DMS 273 treated with DMSO at 0.1 percent for 48 hours (cell line): ENCODE data around the gene C4orf54.

ENCODE experiments used
- DNase-seq: peaks from one replicate; lab custom pipeline; 2025; lab: John Stamatoyannopoulos, UW

Gene C4orf54

DNA sequence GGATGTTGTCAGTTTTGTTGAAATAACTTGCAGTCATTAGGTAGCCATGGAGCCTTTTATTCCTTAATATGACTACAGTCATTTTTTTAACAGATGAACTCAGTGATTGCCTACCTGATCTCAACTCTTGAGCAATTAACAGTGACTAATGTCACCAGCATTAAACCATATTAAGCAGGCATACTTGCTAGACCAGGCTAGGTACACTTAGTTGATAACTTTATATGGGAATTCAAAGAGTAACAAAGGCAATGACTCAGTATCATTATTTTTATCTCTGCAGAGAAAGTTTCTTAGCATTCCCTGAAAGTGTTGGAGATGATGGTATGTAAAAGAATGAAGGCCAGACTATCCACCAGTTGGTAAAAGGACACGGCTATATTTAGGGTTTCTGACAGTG, at the start of gene C4orf54:
Gene C4orf54 (minus strand): TSS at position 31 of the 400 bp plus-strand sequence. CDS start 3,180 bp downstream, outside the sequence.
- DNase-seq, result no peak

- DNase-seq, result no peak
Measured at GRCh38 chr4:99705891-99706290, 48.3 kb upstream of the C4orf54 start.

- DNase-seq, result peak; percentile 85
Measured at GRCh38 chr4:99696801-99697200, 39.2 kb upstream of the C4orf54 start.

DNA sequence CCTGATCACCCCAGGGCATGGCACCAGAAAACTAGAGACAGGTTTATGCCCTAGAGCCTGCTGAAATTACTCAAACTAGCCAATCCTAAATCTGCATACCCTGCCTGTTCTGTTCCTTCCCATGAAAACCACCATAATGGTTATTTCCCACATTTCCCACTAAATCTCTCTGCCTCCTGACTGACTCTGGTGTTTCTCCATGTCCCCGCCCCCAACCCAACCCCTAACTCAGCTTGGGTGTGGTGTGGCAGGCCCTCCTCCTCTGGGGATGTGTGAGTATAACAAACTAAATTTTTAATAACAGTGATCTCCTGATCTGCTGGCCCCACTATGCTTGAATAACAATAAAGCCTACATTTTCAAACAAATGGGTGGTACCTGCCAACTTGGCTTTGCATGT, 35.5 kb upstream of the C4orf54 start:
- no peak for DNase-seq

- no peak for DNase-seq
Measured at GRCh38 chr4:99690990-99691389, 33.4 kb upstream of the C4orf54 start.

DNA sequence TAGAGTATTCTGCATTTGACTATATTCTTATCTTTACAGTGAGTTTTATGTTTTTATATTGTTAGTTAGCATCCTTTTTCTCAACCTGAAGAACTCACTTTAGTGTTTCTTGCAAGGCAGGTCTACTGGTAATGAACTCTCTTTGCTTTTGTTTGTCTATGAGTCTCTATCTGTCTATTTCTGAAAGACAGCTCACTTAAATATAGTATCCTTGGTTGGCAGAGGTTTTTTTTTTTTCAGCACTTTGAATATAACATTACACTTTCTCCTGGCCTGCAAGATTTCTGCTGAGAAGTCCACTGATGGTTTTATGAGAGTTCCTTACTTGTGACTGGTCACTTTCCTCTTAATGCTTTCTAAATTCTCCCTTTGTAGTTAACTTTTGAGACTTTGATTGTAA, 32.8 kb upstream of the C4orf54 start:
- DNase-seq, result no peak

DNA sequence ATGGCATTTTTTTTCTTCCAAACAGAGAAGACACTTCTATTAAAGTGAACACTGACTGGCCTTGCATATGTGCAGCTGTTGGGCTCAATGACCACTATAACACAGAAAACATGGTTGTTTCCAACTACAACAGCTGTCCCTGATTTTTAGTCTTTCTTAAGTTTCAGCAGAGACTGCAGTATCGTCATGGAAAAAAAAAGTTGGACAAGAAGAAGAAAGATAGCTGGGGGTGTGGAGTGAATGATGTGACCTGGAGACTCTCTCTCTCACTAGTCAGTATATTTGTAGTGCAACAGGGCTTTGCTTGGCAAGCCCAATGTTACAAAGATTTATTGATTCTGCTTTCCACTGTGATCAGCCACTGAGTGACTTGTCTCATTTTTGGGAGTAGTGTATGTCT, 29.5 kb upstream of the C4orf54 start:
- DNase-seq, result no peak

- DNase-seq, result no peak
Measured at GRCh38 chr4:99685234-99685633, 27.6 kb upstream of the C4orf54 start.

GRCh38 chr4:99683895-99684294, 26.3 kb upstream of the C4orf54 start:
- DNase-seq, result no peak

DNA sequence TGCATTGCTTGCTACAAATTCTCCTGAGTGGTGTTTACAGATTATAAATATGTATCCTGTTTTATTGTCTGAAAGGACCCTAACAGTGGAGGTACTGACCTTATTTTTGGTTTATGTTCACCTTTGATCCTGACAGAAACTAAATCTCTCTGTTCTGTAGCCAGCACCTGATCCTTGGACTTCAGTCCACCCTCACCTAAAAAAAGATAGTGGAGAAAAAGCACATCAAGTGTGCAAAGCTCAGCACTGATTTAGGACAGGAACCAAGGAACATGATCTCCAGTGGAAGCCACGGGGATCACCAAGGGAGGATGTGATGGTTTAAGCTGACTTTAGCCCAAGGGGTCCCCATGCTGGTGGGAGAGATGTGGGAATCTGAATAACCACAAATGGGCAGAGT, 22.3 kb upstream of the C4orf54 start:
- no peak for DNase-seq

DNA sequence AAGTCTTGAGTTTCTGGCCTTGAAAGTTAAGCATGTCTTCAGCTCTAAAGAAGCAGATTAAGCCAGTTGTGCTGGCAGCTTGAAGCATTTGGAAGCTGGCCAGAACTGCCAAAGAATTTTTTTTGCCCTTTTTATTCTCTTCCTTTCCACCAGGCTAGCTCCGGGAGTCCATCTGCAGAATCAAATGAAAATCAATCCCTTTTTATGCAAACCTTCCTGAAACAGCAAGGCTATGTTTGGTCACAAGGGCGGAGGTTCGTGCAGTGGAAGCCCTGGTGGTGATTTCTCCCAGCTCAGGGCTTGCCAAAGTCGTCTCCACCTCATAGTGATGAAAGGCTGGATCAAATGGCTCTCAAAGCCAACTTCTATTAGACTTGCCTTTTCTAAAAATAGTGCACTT, 21.6 kb upstream of the C4orf54 start:
- peak; percentile 84 for DNase-seq

DNA sequence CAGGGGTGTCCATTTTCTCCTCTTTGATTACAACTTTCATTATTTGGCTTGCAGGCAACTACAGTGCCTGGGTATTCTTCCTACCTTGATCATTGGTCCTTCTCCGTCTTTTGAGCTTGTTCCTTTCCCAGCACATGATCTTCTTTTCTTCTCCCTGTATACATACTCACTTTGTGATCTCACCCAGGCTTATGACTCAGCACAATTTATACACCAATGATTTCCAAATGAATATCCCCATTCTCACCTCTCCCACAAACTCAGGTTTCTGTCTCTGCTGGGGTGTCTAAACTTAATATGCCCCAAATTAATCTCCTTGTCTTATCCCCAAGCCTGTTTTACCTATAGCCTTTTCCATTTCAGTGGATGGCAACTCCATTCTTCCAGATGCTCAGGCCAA, 19.5 kb upstream of the C4orf54 start:
- DNase-seq, result no peak

- no peak for DNase-seq
Measured at GRCh38 chr4:99670409-99671073, 12.9 kb upstream of the C4orf54 start.

DNA sequence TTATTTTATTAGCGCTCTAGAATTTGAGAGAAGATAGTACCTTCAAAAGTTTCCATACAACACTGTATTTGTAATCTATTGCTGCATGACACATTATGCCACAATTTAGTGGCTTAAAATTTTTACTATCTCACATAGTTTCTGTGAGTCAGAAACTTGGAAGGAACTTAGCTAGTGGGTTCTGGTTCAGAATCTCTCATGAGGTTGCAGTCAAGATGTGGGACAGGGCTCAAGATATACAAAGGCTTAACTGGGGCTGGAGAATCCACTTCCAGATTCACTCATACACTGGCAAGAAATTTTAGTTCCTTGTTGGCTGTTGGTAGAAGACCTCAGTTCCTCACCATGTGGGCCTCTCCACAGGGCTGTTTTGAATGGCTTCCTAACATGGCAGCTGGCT, 11.5 kb upstream of the C4orf54 start:
- no peak for DNase-seq

GRCh38 chr4:99668472-99668871, 10.8 kb upstream of the C4orf54 start:
- no peak for DNase-seq

- no peak for DNase-seq
Measured at GRCh38 chr4:99665983-99666382, 8.4 kb upstream of the C4orf54 start.

DNA sequence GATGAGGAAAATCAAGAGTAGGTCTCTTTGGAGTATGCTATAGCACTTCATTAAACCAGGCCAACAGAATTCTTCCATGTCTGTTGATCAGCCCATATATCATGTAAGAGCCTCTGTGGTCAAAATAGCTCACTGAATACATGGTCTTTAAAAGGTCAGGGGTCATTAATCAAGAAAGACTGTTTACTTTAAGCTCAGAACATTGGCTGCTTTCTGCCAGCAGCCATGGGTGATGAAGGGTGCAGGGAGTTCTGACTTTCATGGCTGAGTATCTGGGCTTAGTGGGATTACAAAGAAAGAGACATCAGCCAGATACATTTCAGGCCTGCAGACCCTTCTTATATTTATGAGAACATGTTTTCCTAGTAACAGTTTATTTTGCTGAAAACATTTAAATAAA, 7.1 kb upstream of the C4orf54 start:
- no peak for DNase-seq

DNA sequence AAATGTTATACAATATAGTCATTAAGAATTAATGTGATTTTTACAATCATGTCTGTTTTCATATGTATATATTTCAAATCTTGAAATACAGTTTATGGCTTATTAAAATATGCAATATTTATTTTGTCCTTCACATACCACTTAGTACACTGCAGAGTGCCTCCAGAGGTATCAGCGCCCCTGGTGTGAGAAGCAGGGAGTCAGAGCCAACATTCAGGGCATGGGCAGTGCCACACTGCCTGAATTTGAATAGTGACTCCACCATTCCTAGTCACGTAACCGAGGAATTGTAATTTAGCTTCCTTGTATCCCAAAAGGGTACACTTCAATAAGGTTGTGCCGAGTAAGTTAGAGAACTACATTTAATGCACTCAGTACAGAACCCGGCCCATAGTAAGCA, 4.3 kb upstream of the C4orf54 start:
- no peak for DNase-seq

DNA sequence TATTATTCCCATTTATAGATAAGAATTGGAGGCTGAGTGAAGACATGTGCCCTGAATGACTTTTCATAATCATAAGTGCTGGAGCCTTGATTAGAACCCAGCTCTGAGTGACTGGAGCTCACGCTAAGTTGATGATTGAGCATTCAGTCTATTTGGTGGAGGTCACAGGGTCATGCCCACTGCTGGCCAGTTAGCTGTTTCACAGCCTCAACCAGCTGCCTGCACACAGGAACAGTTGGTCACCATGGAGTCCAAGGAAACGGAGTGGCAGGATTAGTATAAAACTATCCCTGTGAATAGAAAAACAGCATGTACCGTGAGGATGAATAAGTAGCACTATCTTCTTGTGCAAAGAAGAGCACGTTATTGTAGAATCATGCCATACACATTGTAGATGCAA, 1.0 kb upstream of the C4orf54 start:
- no peak for DNase-seq

DNA sequence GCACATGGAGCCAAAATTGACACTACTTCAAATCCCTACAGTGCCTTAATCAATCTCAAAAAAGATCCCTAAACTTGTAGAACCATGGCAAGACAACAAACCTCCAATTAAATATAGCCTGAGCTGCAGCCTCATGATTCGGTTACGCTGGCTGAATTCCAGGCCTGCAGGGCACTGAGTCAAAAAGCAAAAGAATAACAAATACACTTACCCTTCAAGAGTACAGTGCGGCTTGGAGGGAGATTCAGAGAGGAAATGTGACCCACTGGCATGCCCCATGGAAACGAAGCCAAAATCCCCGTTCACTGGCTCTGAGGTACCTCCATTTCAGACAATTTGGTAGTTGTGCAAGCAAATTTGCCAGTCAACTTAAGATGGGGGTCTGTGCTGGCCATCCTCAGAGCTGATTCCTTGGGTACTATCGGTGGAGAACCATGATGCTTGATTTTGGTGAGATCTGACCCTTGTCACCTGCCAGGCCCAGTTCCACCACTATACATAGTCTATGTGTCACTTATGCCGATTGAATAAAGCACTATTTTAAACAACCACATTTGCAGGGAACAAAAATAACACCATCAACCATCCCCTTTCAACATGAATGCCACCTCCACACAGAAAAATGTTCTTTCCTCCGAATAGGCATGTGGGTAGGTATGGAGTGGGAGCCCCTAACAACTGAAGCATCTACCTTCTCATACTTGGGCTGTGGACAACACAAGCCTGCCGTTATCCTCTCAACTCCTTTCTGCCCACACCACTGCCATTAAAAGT, 2.1 kb downstream of the C4orf54 start:
- no peak for DNase-seq

- no peak for DNase-seq
Measured at GRCh38 chr4:99654361-99654761, 3.3 kb downstream of the C4orf54 start.

DNA sequence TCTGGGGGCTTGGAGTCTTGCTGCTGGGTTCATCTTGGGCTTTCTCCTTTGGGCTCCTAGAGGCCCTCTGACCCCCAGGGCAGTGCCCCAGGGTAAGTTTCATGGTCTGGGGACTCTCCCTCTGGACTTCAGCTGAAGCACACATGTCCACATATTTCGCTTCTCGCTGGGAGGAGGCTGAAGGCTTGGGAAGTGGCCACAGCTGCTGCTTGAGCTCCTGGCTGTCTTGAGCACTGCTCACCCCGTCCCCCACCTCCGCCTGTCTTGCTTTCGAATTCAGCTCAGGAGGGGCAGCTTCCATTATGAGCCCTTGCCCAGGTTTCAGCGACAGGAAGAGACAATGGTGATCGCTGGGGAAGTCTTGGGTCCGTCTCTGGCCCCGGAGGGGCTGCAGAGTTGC, 3.7 kb downstream of the C4orf54 start:
- no peak for DNase-seq

GRCh38 chr4:99652596-99653436, 4.8 kb downstream of the C4orf54 start:
- DNase-seq, result no peak
